ENCODE results near the gene MORN1. TPM values are rescaled to one million over a fixed set of nuclear protein-coding genes. Genes with fewer than 3 reads are reported as not detected.
"Not testable (repeated sequence)": the region's sequence is repeated elsewhere in the genome, so short reads cannot be mapped to it uniquely, and the experiment has no call there.

Gene MORN1
- total RNA-seq, 6 experiments from 2014 or later: 5.3 to 8.9 (median 6.9) TPM

DNA sequence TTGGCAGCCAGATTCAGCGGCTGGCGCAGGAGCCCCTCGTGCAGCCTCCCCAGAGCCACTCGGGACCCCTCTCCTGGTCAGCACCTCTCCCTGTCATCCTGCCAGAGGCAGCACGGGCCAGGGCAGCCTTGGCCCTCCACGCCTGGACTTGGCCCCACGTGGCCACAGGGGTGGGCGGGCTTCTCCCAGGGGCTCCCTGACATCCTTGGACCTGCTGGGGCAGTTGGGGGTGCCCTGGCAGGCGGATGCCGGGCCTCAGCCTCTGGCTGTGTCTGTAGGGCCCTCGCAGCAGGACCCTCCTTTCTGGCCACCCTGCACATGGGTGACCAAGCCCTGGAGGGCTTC lies 60.2 kb downstream of the MORN1 start:
- Mint-ChIP-seq H3K27ac (peak overlapping the region; percentile 94), H3K36me3 (ENCODE audit: low read depth) (no peaks in the 10 kb centered on the region), H3K27me3 (ENCODE audit: insufficient read depth) (peaks cover 3% of the 10 kb centered on the region), H3K4me1 (ENCODE audit: low read depth) (peaks cover 9% of the 10 kb centered on the region), H3K9me3 (peaks cover 5% of the 10 kb centered on the region; the same call in 1 of the 2 replicates), H3K4me3 (no peak overlapping the region)
- no peak for DNase-seq
- TF ChIP-seq, protein P1, sequence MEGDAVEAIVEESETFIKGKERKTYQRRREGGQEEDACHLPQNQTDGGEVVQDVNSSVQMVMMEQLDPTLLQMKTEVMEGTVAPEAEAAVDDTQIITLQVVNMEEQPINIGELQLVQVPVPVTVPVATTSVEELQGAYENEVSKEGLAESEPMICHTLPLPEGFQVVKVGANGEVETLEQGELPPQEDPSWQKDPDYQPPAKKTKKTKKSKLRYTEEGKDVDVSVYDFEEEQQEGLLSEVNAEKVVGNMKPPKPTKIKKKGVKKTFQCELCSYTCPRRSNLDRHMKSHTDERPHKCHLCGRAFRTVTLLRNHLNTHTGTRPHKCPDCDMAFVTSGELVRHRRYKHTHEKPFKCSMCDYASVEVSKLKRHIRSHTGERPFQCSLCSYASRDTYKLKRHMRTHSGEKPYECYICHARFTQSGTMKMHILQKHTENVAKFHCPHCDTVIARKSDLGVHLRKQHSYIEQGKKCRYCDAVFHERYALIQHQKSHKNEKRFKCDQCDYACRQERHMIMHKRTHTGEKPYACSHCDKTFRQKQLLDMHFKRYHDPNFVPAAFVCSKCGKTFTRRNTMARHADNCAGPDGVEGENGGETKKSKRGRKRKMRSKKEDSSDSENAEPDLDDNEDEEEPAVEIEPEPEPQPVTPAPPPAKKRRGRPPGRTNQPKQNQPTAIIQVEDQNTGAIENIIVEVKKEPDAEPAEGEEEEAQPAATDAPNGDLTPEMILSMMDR (IDR thresholded peaks at IDR 0.05): no peak

DNA sequence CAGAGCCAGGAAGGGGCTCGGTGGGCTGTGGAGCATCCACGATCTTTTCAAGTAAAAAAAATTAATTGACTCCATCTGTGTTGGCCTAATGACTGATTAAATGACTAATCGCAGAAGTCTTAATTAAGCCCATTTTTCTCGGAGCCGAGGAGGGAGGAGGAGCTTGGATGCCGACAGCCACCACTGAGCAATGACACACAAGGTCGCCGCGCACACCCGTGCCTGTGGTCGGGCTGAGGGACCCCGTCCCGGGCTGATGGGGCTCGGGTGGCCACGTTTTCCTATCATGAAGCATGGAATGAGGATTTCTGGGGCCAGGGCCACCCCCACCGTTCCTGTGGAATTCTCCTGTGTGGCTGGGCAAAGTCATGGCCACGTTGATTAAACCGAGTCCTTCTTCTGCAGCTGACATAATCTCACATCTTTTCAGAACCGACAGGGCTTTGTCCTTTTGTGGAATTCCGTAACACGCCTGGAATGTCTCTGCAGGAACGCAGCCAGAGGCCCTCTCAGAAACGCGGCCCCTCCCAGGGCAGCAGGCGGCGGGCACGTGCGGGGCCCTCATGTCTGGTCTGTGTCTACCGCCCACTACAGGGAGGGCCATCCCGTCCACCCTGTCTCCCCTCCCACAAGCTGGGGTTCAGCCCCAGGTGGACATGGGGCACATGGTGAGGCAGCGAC lies 60.7 kb downstream of the MORN1 start:
- Mint-ChIP-seq H3K9me3 (peaks cover 5% of the 10 kb centered on the region; the same call in 1 of the 2 replicates), H3K27me3 (ENCODE audit: insufficient read depth) (peaks cover 2% of the 10 kb centered on the region), H3K27ac (peak overlapping the region; percentile 94), H3K36me3 (ENCODE audit: low read depth) (no peaks in the 10 kb centered on the region), H3K4me1 (ENCODE audit: low read depth) (peaks cover 9% of the 10 kb centered on the region), H3K4me3 (peak overlapping the region; percentile 77)
- TF ChIP-seq, protein P1 (IDR thresholded peaks at IDR 0.05): peak; percentile 47
- peak; percentile 85 for DNase-seq

DNA sequence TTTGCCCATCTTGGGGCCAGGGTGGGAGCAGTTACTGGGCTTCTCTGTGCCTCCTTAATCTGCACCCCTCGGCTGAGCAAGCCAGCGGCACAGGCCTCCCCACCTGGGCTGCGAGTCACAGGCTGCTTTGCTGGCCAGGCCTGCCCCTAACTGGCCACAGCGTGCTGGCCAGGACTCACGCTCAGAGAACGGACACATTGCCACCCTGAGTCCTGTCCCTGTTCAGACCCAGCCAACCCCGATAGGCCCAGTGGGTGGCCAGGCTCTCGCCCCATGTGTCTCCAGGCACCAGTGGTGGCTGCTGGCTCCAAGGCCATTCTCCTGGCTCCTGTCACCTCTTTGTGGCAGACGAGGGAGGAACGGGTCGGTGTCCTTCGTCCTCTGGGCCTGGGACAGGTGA lies 61.3 kb downstream of the MORN1 start:
- Mint-ChIP-seq H3K27ac (peak overlapping the region; percentile 94), H3K36me3 (ENCODE audit: low read depth) (no peaks in the 10 kb centered on the region; the same call in 1 of the 2 replicates), H3K27me3 (ENCODE audit: insufficient read depth) (peaks cover 2% of the 10 kb centered on the region), H3K9me3 (peaks cover 5% of the 10 kb centered on the region; the same call in 1 of the 2 replicates), H3K4me3 (peak overlapping the region; percentile 77; the same call in 1 of the 2 replicates), H3K4me1 (ENCODE audit: low read depth) (peaks cover 9% of the 10 kb centered on the region)
- no peak for DNase-seq
- TF ChIP-seq, protein P1 (IDR thresholded peaks at IDR 0.05): no peak

DNA sequence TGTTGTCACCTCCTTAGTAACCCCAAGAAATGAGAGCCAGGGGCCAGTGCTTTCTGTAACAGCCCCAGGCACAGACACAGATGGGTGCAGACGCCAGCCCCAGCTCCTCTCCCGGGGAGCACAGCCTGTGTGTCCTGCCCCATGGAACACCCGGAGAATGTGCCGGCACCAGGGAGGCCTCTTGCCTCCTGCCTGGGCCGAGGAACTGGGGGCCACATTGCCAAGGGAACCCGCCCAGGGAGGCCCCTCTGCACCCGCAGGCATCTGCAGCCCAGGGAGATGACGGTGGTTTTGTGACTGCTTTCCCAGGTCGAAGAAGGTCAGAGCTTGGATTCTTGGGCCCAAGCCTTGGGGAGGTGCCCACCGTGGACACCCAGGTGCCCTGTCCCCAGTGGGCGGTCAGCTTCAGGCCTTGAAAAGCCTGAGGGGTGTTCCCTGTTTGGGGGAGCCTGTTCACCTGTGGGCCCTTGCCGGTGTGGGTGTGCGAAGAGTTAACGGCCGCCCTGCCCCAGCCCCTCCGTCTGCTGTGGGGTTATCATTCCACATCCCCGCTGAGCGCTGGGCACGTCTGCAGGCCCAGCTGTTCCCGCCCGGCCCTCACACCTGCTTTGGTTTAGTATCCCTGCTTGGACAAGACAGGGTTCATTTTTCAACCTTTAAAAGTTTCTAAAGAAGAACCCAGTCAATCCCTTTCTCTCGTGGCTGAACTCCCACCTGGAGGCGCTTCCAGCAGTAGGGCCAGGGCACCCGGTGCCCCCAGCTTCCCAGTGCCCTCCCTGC lies 62.5 kb downstream of the MORN1 start:
- Mint-ChIP-seq H3K4me3 (no peak overlapping the region), H3K27me3 (ENCODE audit: insufficient read depth) (peaks cover 8% of the 10 kb centered on the region), H3K9me3 (peaks cover 5% of the 10 kb centered on the region; the same call in 1 of the 2 replicates), H3K36me3 (ENCODE audit: low read depth) (no peaks in the 10 kb centered on the region; the same call in 1 of the 2 replicates), H3K27ac (no peak overlapping the region), H3K4me1 (ENCODE audit: low read depth) (peaks cover 9% of the 10 kb centered on the region)
- TF ChIP-seq, protein P1 (IDR thresholded peaks at IDR 0.05): no peak
- DNase-seq: no peak

DNA sequence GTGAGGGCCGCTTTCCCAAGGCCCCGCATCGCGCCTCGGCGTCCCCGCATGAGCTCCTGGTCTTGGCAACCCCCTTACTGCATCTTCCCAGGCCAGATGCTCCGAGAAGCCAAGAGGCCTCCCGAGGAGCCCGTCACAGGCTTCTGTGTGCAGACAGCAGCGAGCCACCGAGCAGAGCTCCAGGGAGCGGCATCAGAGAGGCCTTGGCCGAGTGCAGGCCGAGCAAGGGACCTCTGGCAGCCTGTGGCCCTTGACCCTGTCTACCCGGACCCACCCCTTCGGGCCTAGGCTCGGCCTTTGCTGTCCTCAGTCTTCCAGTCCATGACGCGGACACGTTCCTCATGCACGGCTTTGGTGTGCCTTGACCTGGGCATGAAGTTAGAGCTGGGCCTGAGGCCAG lies 63.5 kb downstream of the MORN1 start:
- H3K4me1 Mint-ChIP-seq (ENCODE audit: low read depth): peaks cover 9% of the 10 kb centered on the region
- no peak overlapping the region for H3K27ac Mint-ChIP-seq
- no peak overlapping the region for H3K4me3 Mint-ChIP-seq
- TF ChIP-seq, protein P1 (IDR thresholded peaks at IDR 0.05): no peak
- peaks cover 8% of the 10 kb centered on the region for H3K27me3 Mint-ChIP-seq (ENCODE audit: insufficient read depth)
- no peaks in the 10 kb centered on the region; the same call in 1 of the 2 replicates for H3K36me3 Mint-ChIP-seq (ENCODE audit: low read depth)
- no peak for DNase-seq
- peaks cover 5% of the 10 kb centered on the region; the same call in 1 of the 2 replicates for H3K9me3 Mint-ChIP-seq

DNA sequence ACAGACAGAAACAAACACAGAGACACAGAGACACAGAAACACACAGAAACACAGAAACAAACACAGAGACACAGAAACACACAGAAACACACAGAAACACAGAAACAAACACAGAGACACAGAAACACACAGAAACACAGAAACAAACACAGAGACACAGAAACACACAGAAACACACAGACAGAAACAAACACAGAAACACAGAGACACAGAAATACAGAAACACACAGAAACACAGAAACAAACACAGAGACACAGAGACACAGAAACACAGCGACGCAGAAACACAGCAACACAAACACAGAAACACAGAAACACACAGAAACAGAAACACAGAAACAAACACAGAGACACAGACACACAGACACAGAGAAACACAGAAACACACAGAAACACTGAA lies 64.2 kb downstream of the MORN1 start:
- not testable (repeated sequence) for H3K36me3 Mint-ChIP-seq (ENCODE audit: low read depth); H3K9me3 Mint-ChIP-seq; H3K4me3 Mint-ChIP-seq; H3K27me3 Mint-ChIP-seq (ENCODE audit: insufficient read depth); DNase-seq; H3K27ac Mint-ChIP-seq
- H3K4me1 Mint-ChIP-seq (ENCODE audit: low read depth): peaks cover 10% of the 10 kb centered on the region
